LNCAP (cell line): ENCODE data around the gene ANHX.

ENCODE experiments used
- TF ChIP-seq, protein P1 (sequence below): fragments of 450-650 bp; IDR thresholded peaks from 2 replicates; pipeline ENCODE4 v1.5.1; 2017; ENCODE audit warnings: mild to moderate bottlenecking

Gene ANHX

GRCh38 chr12:133220521-133220920 lies 15.2 kb downstream of the ANHX start:
- TF ChIP-seq, protein P1, sequence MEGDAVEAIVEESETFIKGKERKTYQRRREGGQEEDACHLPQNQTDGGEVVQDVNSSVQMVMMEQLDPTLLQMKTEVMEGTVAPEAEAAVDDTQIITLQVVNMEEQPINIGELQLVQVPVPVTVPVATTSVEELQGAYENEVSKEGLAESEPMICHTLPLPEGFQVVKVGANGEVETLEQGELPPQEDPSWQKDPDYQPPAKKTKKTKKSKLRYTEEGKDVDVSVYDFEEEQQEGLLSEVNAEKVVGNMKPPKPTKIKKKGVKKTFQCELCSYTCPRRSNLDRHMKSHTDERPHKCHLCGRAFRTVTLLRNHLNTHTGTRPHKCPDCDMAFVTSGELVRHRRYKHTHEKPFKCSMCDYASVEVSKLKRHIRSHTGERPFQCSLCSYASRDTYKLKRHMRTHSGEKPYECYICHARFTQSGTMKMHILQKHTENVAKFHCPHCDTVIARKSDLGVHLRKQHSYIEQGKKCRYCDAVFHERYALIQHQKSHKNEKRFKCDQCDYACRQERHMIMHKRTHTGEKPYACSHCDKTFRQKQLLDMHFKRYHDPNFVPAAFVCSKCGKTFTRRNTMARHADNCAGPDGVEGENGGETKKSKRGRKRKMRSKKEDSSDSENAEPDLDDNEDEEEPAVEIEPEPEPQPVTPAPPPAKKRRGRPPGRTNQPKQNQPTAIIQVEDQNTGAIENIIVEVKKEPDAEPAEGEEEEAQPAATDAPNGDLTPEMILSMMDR: no peak

GRCh38 chr12:133217219-133217618 lies 18.5 kb downstream of the ANHX start:
- TF ChIP-seq, protein P1: no peak

- TF ChIP-seq, protein P1: no peak
These were observed 20.0 kb downstream of the ANHX start for GRCh38 chr12:133215724-133216123.

DNA sequence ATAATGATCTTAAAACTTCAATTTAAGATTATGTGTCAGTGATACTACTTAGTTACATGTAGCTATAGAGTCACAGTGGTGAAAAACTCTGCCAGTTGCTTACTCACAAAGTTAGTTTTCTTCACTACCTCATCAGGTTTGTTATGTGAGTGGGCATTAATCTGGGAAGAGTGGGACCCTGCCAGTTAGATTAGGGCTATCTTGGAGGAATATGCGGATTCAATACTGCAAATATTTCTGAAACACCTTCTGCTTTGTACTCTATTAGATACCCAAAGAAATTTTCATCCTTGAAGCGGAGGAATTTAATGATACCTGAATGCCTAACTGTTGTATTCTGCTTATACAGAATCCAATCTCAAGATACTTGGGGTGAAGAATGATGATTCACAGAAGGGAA lies 29.3 kb downstream of the ANHX start:
- TF ChIP-seq, protein P1: no peak

GRCh38 chr12:133204264-133204603 lies 31.4 kb downstream of the ANHX start:
- TF ChIP-seq, protein P1: no peak

GRCh38 chr12:133203344-133204263 lies 32.1 kb downstream of the ANHX start:
- TF ChIP-seq, protein P1: no peak

DNA sequence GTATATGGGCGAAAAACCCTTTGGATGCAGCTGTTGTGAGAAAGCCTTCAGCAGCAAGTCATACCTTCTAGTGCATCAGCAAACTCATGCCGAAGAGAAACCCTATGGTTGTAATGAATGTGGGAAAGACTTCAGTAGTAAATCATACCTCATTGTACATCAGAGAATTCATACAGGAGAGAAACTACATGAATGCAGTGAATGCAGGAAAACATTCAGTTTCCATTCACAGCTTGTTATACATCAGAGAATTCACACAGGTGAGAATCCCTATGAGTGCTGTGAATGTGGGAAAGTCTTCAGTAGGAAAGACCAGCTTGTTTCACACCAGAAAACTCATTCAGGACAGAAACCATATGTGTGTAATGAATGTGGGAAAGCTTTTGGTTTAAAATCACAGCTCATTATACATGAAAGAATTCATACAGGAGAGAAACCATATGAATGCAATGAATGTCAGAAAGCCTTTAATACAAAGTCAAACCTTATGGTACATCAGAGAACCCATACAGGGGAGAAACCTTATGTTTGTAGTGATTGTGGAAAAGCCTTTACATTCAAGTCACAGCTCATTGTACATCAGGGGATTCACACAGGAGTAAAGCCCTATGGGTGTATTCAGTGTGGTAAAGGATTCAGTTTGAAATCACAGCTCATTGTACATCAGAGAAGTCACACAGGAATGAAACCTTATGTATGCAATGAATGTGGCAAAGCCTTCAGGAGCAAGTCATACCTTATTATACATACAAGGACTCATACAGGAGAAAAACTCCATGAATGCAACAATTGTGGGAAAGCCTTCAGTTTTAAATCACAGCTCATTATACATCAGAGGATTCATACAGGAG lies 33.0 kb downstream of the ANHX start:
- TF ChIP-seq, protein P1: no peak
